Measurements from ENCODE around the gene GNA15.
A peak's percentile ranks its signal among the peaks of the same experiment; 100 is the strongest.

Gene GNA15

DNA sequence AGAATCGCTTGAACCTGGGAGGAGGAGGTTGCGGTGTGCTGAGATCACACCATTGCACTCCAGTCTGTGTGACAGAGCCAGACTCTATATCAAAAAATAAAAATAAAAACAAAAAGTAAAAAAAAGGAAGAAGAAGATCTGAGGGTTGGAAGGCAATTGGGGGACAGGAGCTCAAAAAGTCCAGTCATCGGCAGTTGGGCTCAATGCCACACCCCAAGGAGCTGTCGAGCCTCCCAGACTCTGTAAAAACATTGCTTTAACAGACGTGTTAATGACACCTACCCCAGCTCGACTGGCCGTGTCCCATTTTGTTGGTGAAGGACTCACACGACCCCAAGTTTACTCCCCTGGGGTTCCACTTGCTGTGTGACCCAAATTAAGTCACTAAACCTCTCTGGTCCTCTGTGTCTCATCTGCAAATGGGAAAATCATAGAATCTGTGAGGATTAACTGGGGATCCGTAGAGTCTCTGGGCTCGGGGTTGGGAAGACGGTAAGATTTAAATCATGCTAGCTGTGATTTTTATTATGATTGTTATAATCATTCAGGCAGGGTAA, 7.0 kb downstream of the GNA15 start:
- DNase-seq (ENCODE audit: low read depth in 1 of 2, low spot score in 1 of 2) = no peak
- Histone ChIP-seq H3K27ac (replicated peaks) (peak overlapping the region; percentile 27; the same call in 1 of the 2 replicates), H3K4me3 (replicated peaks; ENCODE audit: insufficient read depth, low read length) (no peak overlapping the region)

DNA sequence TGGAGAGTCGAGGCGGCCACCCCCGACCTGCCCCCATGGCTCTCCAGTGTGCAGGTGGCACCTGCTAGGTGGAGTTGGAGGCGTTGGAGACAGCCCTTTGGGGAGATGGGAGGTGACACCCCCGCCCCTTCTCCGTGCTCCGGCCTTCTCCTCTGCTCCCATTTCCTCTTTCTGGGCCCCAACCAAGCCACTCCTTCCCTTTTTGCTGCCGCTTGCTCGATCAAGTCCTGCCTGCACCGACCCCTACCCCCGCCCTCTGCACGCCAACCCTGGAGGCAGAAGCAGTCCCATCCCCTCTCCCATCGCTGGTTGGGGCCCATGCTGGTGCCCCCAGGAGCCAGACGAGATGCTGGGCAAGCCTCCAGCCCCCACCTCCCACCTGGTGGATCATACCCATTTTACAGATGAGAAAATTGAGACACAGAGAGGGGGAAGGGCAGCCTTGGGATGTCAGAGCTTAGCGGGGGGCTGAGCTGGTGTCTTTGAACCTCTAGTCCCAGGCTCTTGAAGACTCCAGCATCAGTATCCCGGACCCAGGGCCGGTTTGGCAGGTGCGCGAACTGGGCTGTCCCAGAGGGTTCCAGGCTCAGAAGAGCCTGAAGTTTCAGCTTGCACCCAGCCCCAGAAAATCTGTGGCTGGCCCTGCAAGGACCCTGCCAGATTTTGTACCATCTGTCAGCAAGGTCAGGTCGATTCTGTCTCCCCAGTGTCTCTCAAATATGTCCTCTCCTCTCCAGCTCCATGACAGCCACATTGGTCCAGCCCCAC, 10.3 kb downstream of the GNA15 start:
- peak overlapping the region; percentile 56 for H3K27ac ChIP-seq (replicated peaks)
- peak in 1 of 2 experiments; percentile 94 for DNase-seq (ENCODE audit: low read depth in 1 of 2, low spot score in 1 of 2)
- TF ChIP-seq, protein P1, sequence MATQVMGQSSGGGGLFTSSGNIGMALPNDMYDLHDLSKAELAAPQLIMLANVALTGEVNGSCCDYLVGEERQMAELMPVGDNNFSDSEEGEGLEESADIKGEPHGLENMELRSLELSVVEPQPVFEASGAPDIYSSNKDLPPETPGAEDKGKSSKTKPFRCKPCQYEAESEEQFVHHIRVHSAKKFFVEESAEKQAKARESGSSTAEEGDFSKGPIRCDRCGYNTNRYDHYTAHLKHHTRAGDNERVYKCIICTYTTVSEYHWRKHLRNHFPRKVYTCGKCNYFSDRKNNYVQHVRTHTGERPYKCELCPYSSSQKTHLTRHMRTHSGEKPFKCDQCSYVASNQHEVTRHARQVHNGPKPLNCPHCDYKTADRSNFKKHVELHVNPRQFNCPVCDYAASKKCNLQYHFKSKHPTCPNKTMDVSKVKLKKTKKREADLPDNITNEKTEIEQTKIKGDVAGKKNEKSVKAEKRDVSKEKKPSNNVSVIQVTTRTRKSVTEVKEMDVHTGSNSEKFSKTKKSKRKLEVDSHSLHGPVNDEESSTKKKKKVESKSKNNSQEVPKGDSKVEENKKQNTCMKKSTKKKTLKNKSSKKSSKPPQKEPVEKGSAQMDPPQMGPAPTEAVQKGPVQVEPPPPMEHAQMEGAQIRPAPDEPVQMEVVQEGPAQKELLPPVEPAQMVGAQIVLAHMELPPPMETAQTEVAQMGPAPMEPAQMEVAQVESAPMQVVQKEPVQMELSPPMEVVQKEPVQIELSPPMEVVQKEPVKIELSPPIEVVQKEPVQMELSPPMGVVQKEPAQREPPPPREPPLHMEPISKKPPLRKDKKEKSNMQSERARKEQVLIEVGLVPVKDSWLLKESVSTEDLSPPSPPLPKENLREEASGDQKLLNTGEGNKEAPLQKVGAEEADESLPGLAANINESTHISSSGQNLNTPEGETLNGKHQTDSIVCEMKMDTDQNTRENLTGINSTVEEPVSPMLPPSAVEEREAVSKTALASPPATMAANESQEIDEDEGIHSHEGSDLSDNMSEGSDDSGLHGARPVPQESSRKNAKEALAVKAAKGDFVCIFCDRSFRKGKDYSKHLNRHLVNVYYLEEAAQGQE (IDR thresholded peaks at IDR 0.05; ENCODE audit: insufficient replicate concordance, low read depth) = no peak
- peak; percentile 97 for TF ChIP-seq SPI1 (IDR thresholded peaks at IDR 0.05; ENCODE audit: borderline replicate concordance, low read depth)
- no peak overlapping the region for H3K4me3 ChIP-seq (replicated peaks; ENCODE audit: insufficient read depth, low read length)
- H3K27me3 ChIP-seq (ENCODE audit: insufficient read depth, poor library complexity, severe bottlenecking) = no peaks in the 10 kb centered on the region

More for the DNA sequence above, 7.0 kb downstream of the GNA15 start:
- H3K27me3 ChIP-seq (ENCODE audit: insufficient read depth, poor library complexity, severe bottlenecking) = no peaks in the 10 kb centered on the region
- TF ChIP-seq, protein P2, sequence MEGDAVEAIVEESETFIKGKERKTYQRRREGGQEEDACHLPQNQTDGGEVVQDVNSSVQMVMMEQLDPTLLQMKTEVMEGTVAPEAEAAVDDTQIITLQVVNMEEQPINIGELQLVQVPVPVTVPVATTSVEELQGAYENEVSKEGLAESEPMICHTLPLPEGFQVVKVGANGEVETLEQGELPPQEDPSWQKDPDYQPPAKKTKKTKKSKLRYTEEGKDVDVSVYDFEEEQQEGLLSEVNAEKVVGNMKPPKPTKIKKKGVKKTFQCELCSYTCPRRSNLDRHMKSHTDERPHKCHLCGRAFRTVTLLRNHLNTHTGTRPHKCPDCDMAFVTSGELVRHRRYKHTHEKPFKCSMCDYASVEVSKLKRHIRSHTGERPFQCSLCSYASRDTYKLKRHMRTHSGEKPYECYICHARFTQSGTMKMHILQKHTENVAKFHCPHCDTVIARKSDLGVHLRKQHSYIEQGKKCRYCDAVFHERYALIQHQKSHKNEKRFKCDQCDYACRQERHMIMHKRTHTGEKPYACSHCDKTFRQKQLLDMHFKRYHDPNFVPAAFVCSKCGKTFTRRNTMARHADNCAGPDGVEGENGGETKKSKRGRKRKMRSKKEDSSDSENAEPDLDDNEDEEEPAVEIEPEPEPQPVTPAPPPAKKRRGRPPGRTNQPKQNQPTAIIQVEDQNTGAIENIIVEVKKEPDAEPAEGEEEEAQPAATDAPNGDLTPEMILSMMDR (IDR thresholded peaks at IDR 0.05; ENCODE audit: insufficient read depth, low read length) = no peak
- TF ChIP-seq SPI1 (IDR thresholded peaks at IDR 0.05; ENCODE audit: borderline replicate concordance, low read depth) (no peak), GABPA (IDR thresholded peaks at IDR 0.05; ENCODE audit: low read depth) (no peak), POLR2AphosphoS5 (IDR thresholded peaks at IDR 0.05; ENCODE audit: low read depth) (no peak)
- TF ChIP-seq, protein P1 (IDR thresholded peaks at IDR 0.05; ENCODE audit: insufficient replicate concordance, low read depth) = no peak

DNA sequence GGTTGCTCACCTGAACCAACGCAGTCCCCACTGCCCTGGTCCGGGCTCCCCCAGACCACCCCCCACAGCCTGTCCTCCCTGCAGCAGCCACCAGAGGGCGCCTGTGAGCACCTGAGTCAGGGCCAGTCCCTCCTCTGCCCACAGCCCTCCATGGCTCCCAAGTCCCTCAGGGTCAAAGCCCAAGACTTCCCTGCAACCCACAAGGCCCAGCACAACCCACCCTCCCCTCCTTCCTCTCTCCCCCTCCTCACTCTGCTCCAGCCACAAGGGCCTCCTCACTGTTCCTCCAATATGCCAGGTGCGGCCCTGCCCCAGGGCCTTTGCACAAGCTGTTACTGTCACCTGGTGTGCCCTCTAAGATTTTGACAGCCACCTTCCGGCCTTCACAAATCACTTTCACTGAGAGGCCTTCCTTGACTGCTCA, 10.9 kb downstream of the GNA15 start:
- Histone ChIP-seq H3K4me3 (replicated peaks; ENCODE audit: insufficient read depth, low read length) (no peak overlapping the region), H3K27ac (replicated peaks) (peak overlapping the region; percentile 56), H3K27me3 (ENCODE audit: insufficient read depth, poor library complexity, severe bottlenecking) (no peaks in the 10 kb centered on the region)
- TF ChIP-seq, protein P2 (IDR thresholded peaks at IDR 0.05; ENCODE audit: insufficient read depth, low read length) = peak; percentile 54
- TF ChIP-seq SPI1 (IDR thresholded peaks at IDR 0.05; ENCODE audit: borderline replicate concordance, low read depth) = no peak
- peak in 1 of 2 experiments; percentile 60 for DNase-seq (ENCODE audit: low read depth in 1 of 2, low spot score in 1 of 2)

DNA sequence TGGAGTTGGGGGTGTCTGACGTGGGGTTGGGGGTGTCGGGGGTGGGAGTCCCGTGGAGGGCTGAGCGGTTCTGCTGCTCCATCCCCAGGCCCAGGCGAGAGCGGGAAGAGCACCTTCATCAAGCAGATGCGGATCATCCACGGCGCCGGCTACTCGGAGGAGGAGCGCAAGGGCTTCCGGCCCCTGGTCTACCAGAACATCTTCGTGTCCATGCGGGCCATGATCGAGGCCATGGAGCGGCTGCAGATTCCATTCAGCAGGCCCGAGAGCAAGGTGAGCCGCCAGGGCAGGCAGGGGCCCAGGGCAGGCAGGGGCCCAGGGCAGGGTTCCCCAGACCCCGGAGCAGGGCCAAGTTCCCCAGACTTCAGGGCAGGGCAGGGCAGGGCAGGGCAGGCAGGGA, 12.7 kb downstream of the GNA15 start:
- H3K27me3 ChIP-seq (ENCODE audit: insufficient read depth, poor library complexity, severe bottlenecking) = no peaks in the 10 kb centered on the region
- DNase-seq (ENCODE audit: low read depth in 1 of 2, low spot score in 1 of 2) = no peak
- no peak overlapping the region for H3K27ac ChIP-seq (replicated peaks)
- TF ChIP-seq, protein P2 (IDR thresholded peaks at IDR 0.05; ENCODE audit: insufficient read depth, low read length) = no peak
- TF ChIP-seq, protein P1 (IDR thresholded peaks at IDR 0.05; ENCODE audit: insufficient replicate concordance, low read depth) = no peak
- TF ChIP-seq SPI1 (IDR thresholded peaks at IDR 0.05; ENCODE audit: borderline replicate concordance, low read depth) = no peak
- no peak for TF ChIP-seq GABPA (IDR thresholded peaks at IDR 0.05; ENCODE audit: low read depth)
- H3K4me3 ChIP-seq (replicated peaks; ENCODE audit: insufficient read depth, low read length) = no peak overlapping the region

All from HL-60 (cell line).